ENCODE results near the gene DEDD.

Gene DEDD

DNA sequence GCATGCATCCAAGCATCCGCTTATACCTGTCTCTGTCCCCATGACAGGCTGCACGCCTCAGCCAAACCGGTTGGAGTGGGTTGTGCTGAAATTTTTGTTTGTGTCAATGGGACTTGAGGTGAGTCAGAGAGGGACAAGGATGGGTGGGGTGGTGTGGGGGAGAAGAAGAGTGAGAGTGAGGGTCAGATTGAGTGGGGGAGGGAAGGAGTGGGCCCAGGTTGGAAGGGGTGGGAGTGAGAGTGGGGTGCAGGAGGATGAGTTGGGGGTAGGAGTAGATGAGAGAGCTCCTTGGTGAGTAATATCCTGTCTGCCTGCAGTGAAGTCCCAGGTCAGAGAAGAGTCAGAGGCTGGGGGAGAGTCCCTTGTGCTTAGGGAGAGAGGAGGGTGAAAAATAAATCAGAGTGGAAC lies 39.8 kb downstream of the DEDD start:
- DNase-seq (ENCODE audit: low read depth) = no peak

DNA sequence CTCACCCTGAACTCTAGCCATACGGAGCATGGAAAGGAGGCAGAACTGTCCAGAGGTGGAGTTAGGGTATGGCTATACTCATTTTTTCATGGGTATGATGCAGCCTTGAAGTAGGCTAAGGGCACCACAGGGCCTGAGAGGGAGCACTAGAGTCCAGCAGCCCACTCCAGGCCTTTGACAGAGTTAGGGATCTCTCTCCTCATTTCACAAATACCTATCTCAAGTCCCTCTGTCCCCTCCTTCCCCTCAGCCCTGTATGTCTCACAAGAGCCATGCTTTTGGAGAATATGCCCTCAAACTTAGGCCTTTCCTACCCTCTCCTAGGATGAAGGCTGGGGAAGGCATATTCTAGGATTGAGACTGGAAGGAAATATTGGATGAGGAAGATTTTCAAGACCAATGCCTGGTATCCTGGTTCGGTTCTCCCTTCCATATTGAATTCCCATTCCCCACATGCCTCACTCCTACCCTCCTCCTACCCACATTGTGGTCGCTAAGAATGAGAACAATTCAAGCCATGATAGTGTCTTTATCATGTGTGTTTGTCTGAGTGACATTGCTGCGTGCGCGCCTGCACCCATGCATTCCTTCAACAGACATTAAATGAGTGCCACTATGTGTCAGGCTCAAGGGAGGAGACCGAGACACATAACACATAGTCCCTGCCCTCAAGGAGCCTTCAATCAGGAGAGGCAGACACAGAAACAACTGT lies 40.5 kb downstream of the DEDD start:
- DNase-seq (ENCODE audit: low read depth) = no peak

GRCh38 chr1:161091093-161091492 lies 41.4 kb downstream of the DEDD start:
- no peak for DNase-seq (ENCODE audit: low read depth)

GRCh38 chr1:161090617-161091016 lies 41.9 kb downstream of the DEDD start:
- no peak for DNase-seq (ENCODE audit: low read depth)

DNA sequence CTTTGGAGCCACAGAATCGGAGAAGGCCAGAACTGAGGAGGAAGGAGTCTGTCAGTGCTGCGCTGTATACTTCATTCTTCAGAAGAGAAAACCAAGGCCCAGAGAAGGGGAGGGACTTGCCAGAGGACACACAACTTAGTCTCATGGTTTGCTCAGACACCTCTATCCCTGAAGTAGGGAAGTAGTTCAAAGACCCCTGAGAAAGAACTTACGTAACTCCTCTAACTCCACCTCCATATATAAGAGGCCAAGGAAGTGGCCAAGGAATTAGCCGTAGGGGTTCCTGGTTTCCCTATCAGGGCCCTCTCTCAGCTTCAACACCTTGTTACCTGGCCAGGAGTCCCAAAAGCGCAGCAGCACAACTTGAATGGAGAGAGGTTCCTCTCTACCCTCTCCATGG lies 42.5 kb downstream of the DEDD start:
- no peak for DNase-seq (ENCODE audit: low read depth)

DNA sequence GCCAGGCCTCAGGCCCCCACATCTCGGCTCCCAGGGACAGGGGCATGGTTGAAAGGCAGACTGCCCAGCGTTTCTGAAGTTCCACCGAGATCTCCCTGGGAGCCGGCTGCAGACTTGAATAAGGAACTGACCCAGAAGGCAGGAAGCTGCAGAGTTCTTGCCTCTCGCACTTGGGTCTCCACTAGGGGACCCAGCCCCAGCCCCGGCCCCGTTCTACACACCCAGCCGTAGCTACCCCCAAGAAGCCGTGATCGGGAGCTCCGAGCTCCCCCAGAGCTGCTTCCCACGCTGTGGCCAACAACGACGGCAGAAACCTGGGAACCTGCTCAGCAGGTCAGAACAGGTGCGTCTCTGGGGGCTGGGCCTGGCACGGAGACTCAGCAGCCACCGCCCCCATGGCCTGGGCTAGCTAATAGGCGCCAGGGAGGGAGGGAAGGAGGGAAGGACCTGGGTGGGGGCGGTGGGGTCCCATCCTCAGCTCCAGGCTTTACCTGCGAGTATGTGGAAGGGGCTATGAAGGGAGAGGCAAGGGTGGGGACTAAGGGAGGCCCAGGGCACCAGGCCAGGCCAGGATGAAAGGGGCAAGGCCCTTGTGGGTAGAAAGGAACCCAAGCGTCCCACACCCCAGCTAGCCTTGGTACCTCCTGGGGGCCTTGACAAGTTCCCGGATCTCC lies 43.1 kb downstream of the DEDD start, which contains the start of gene NECTIN4:
TSS of gene NECTIN4 (minus strand) at position 308 of the 674 bp plus-strand sequence. CDS start at position 46, 262 bp downstream.
- no peak for DNase-seq (ENCODE audit: low read depth)

DNA sequence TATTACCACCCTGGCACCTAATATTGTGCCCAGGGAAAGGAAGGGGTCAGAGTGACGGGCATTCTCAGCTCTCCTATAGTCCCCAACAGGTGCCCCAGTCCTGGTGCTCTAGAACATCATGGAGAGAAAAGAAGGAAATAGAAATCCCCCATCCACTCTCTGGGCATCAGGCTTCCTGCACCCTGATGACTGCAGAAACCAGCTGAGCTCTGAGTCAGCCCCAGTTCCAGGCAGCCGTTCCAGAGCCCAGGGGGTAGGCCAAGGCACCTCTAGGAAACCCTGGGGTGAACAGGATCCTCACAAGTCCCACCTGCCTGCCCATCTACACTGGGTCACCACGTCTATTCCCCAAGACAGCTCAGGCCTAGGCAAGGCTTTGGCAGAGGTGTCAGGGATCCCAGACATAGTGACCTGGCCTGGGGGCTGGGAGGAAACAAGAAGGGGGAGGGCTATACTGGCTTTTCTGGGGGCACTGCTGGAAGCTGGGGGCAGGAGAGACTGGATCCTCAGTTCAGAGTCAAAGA lies 43.8 kb downstream of the DEDD start:
- no peak for DNase-seq (ENCODE audit: low read depth)

- no peak for DNase-seq (ENCODE audit: low read depth)
Measured at GRCh38 chr1:161086457-161086856, 46.0 kb downstream of the DEDD start.

- no peak for DNase-seq (ENCODE audit: low read depth)
Measured at GRCh38 chr1:161085165-161085564, 47.3 kb downstream of the DEDD start.

- DNase-seq (ENCODE audit: low read depth) = no peak
Measured at GRCh38 chr1:161084597-161084988, 47.9 kb downstream of the DEDD start.

DNA sequence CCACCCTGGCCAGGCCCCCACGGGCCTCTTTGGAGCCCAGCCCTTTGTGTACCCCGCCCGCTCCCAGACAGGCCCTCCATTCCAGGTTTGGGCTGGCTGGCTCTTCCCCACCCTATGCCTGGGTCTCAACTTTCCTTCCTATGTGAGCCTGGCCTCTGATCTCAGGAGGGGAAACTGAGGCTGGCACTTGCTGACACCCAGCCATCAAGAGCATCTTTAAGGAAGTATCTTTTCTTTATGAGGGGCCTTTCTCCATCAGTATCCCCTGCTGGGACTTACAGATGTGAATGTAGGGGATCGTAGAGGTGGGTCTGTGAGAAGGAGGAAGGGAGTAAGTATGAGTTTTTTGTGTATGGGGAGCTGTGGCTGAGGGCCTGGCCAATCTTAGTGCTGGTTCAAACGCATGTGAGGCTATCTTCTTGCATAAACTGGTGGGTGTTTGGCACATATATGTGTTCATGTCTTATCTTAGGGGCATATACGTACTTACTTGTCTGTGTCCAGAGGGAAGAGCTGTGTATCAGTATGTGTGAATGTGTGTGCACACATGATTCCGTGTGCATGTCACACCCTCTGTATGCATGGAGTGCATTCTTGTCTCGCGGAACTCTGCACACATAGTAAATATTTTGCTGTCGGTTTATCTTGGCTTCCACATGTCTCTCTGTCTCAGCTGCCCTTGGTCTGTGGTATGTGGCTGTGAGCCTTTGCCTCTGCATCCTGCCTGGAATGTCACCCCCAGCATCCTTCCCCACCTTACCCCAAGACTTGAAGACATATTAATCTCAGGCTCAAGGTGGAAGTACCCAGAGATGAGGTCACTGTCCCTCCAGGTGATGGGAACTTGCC lies 48.5 kb downstream of the DEDD start:
- DNase-seq (ENCODE audit: low read depth) = no peak

DNA sequence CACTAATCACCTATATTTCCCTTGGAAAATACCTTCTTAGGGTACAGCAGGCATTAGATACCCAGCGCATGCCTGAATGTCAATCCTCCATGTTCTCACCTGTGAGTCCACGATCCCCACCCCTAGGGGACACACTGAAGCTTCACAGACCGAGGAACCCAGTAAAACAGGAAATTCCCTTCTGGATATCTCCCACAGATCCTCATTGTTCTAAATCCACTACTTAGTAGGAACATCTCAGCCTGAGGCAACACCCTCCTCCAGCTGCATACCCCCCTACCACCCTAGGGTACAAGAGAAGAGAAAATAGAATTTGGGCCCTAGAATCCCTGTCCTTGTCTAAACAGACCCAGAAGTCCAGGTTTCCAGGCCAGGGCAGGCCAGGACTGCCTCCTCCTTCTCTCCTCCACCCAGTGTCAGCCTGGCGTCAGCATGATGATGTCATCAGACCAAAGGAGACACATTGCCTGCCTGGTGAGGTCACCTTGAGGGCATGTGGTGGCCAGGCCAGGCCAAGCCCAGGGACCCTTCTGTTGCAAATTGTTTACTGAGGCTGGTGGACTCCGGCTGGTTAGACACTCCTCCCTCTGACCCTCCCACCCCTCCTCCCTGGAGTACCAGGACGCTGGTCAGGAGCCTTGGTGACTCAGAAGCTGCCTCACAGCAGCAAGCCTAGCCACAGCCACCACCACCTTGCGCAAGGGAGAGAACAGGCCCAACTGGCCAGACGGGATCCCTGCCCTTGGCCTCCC lies 49.3 kb downstream of the DEDD start:
- DNase-seq (ENCODE audit: low read depth) = no peak

DNA sequence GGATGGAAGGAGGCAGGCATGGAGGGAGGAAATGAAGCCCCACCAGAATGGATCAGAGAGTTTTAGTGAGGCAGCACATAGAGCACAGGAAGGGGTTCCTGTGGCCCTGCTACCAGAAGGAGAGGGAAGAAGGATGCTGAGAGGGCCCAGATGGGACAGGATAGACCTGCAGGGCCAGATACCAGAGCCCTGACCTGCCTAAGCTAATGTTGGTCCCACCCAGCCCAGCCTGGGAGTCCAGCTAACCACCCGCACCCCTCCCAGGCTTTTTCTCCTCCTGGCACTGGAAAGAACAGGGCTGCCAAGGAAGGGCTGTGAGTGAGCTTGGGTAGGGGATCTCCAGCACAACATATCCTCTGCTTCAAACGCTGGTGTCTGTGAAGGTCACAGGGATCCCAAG lies 50.0 kb downstream of the DEDD start:
- no peak for DNase-seq (ENCODE audit: low read depth)

- DNase-seq (ENCODE audit: low read depth) = no peak
Measured at GRCh38 chr1:161081519-161081918, 50.9 kb downstream of the DEDD start.

GRCh38 chr1:161080441-161081405 lies 51.7 kb downstream of the DEDD start:
- no peak for DNase-seq (ENCODE audit: low read depth)

GRCh38 chr1:161079436-161080110 lies 52.9 kb downstream of the DEDD start:
- no peak for DNase-seq (ENCODE audit: low read depth)

DNA sequence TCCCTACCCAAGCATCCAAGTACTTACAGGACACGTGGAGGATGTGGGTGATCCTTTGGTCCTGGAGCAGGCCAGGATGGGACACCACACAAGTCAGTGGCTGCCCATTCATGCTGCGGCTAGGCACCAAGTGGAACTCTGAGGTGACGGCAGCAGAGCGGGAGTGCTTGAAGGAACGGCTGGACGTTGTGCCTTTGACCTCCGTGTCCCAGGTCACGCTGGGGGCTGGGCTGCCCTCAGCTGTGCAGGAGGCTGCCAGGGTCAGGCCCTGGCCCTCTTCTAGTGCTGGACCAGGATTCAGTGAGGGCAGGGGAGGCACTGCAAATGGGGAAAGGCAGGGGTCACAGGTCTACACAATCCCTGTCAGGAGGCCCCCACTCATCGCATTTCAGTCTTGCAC lies 55.0 kb downstream of the DEDD start:
- DNase-seq (ENCODE audit: low read depth) = no peak

GRCh38 chr1:161076410-161076809 lies 56.1 kb downstream of the DEDD start:
- no peak for DNase-seq (ENCODE audit: low read depth)

DNA sequence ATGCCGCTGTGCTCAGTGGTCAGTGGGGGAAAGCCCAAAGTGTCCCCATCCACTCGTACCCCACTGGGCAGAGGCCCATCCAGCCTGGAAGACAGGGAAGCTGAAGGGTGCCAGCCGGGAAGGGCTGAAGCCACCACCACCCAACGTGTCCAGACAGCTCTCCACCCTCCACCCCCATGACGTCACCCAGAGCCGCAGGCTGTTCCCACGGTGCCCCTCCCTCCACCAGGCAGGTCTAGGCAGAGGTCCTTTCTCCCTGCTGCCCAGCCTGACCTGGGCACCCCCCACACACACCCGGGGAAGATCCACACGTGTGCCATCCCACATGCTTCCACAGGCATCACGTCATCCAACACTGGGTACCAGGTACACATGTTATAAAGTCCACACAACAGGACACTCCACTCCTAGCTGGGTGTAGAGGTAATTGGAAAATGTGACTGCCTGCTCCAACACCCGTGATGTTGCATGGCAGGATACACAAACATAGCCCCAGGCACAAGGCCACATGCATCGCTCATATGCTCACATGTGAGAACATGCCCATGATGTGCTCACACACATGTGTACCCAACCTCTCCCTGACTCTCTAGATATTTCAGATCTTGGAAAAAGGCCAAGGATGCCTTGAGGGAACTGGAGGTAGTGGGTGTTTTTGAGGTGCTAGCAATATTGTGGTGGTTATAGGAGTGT lies 57.6 kb downstream of the DEDD start:
- DNase-seq (ENCODE audit: low read depth) = no peak

All from activated T-helper 1 cell treated with Interleukin-2 at 50 U/mL for 16 hours (primary cell).